Measurements from ENCODE around the gene KCNE5. TPM values are rescaled to one million over a fixed set of nuclear protein-coding genes. Genes with fewer than 3 reads are reported as not detected.

Gene KCNE5
- total and polyA plus RNA-seq, 10 of the 15 experiments (the other 5 are each of a cell fraction or from before 2014, with no cell fraction given) = 0.08 to 0.54 (median 0.40) TPM

DNA sequence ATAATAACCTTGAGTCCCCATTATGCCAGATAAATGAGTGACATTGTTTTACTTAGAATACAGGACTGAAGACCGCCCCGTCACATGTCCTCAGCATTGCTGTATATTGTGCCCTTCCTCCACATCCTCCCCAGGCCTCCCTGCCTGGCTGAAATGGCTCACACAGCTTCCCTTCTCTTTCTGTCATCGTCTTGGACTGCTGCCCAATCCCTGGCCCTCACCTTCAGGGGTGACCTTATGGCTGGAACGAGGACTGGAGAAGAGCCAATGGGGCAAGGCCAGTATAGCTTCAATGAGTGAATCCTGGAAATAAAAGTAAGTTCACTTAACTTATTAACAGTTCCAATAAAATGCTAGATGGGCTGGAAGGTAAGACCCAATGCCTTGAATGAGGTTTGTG is 2.7 kb downstream of the KCNE5 start:
- no peak for FAIRE-seq
- Histone ChIP-seq H3K79me2 (ENCODE audit: control insufficient read depth, insufficient read depth, low read length) (no peaks in the 10 kb centered on the region), H4K20me1 (ENCODE audit: control insufficient read depth, insufficient read depth) (no peaks in the 10 kb centered on the region), H3K27ac (ENCODE audit: control insufficient read depth, insufficient read depth) (no peak overlapping the region), H3K4me1 (ENCODE audit: control insufficient read depth, insufficient read depth, low read length) (no peaks in the 10 kb centered on the region), H2AFZ (ENCODE audit: control insufficient read depth, low read depth, low read length) (no peak overlapping the region), H3K36me3 (ENCODE audit: control insufficient read depth in 2 of 2, insufficient read depth in 2 of 2, low read length in 1 of 2) (no peaks in the 10 kb centered on the region), H3K4me2 (ENCODE audit: control insufficient read depth, insufficient read depth) (no peak overlapping the region), H3K9me3 (replicated peaks; ENCODE audit: control insufficient read depth, insufficient read depth, low read length) (no peaks in the 10 kb centered on the region; the same call in 2 of the 3 replicates), H3K27me3 (replicated peaks in 1 of 2; ENCODE audit: control insufficient read depth in 2 of 2, insufficient read depth in 2 of 2, low read length in 1 of 2) (no peaks in the 10 kb centered on the region), H3K4me3 (no peak overlapping the region), H3K9ac (ENCODE audit: control insufficient read depth, insufficient read depth, low read length) (no peak overlapping the region)
- in situ Hi-C loops (cut with MboI) = no loop called here
- BruUV-seq (replicated peaks) = no TSS peak
- WGBS (ENCODE audit: insufficient coverage, insufficient replicate concordance, low lambda C conversion rate, missing lambda C conversion rate) = 58% methylated on average over 4 of the region's 4 CpGs
- ChIA-PET CTCF (interaction anchor here (1.1 to 1.2 kb wide), 2 partner anchors 10 to 13 kb away, joined by 3 to 5 read pairs; no protein-coding TSS in a partner anchor), RAD21 (ENCODE audit: unreplicated experiment) (no interaction called here), SMC1A (ENCODE audit: uncharacterized antibody, unreplicated experiment) (no interaction called here), POLR2A (no interaction called here)
- no peak for ATAC-seq
- no peak for TF ChIP-seq CEBPB (IDR thresholded peaks at IDR 0.05; ENCODE audit: borderline replicate concordance in 1 of 2, low read depth in 2 of 2, low read length in 2 of 2)
- TF ChIP-seq POLR2AphosphoS5 (IDR thresholded peaks at IDR 0.05; ENCODE audit: low read length) = no peak
- no peak for DNase-seq (ENCODE audit: low read depth, low spot score)
- intact Hi-C loops (cut with micrococcal nuclease; ENCODE audit: unreplicated experiment) = no loop called here

- no peak overlapping the region for H3K4me3 ChIP-seq
- ATAC-seq (peak; percentile 50), DNase-seq (ENCODE audit: low read depth, low spot score) (no peak), FAIRE-seq (no peak)
- no peak overlapping the region for H2AFZ ChIP-seq (ENCODE audit: control insufficient read depth, low read depth, low read length)
- no peaks in the 10 kb centered on the region for H3K9me3 ChIP-seq (replicated peaks; ENCODE audit: control insufficient read depth, insufficient read depth, low read length)
- H3K4me2 ChIP-seq (ENCODE audit: control insufficient read depth, insufficient read depth) = no peak overlapping the region
- TF ChIP-seq RUNX3 (IDR thresholded peaks at IDR 0.05; ENCODE audit: low read length) (peak; percentile 50; the same call in 1 of the 2 replicates), CREB1 (IDR thresholded peaks at IDR 0.05; ENCODE audit: low read depth) (no peak), EZH2 (IDR thresholded peaks at IDR 0.05; ENCODE audit: borderline replicate concordance, control insufficient read depth, low read depth, low read length) (no peak)
- H3K36me3 ChIP-seq (ENCODE audit: control insufficient read depth in 2 of 2, insufficient read depth in 2 of 2, low read length in 1 of 2) = no peaks in the 10 kb centered on the region
- ChIA-PET CTCF (interaction anchor here (1.2 to 1.8 kb wide), 4 partner anchors 15 to 138 kb away, joined by 3 to 5 read pairs (median 4); partner anchors contain the start of gene GUCY2F), POLR2A (no interaction called here), SMC1A (ENCODE audit: uncharacterized antibody, unreplicated experiment) (interaction anchor here (1.5 kb wide), 1 partner anchor 134 kb away, joined by 3 read pairs; no protein-coding TSS in a partner anchor), RAD21 (ENCODE audit: unreplicated experiment) (no interaction called here)
- no peaks in the 10 kb centered on the region for H4K20me1 ChIP-seq (ENCODE audit: control insufficient read depth, insufficient read depth)
- no peaks in the 10 kb centered on the region for H3K27me3 ChIP-seq (replicated peaks in 1 of 2; ENCODE audit: control insufficient read depth in 2 of 2, insufficient read depth in 2 of 2, low read length in 1 of 2)
- no peaks in the 10 kb centered on the region for H3K4me1 ChIP-seq (ENCODE audit: control insufficient read depth, insufficient read depth, low read length)
- no peaks in the 10 kb centered on the region for H3K79me2 ChIP-seq (ENCODE audit: control insufficient read depth, insufficient read depth, low read length)
- intact Hi-C loops (cut with micrococcal nuclease; ENCODE audit: unreplicated experiment) = no loop called here
- H3K27ac ChIP-seq (ENCODE audit: control insufficient read depth, insufficient read depth) = no peak overlapping the region
- BruUV-seq (replicated peaks) = no TSS peak
- 0% methylated on average over 3 of the region's 3 CpGs for WGBS (ENCODE audit: insufficient coverage, insufficient replicate concordance, low lambda C conversion rate, missing lambda C conversion rate)
- no peak overlapping the region for H3K9ac ChIP-seq (ENCODE audit: control insufficient read depth, insufficient read depth, low read length)
- in situ Hi-C loops (cut with MboI) = no loop called here
Measured at GRCh38 chrX:109619771-109620170, 5.2 kb downstream of the KCNE5 start.
